HG03354 (cell line): ENCODE results near the gene HGS.

Source experiments
- ATAC-seq: cut with Tn5 transposase; IDR thresholded peaks from one replicate; pipeline ENCODE4 v1.9.1; 2021; ENCODE audit warnings: mild to moderate bottlenecking; ENCODE audit not compliant: unreplicated experiment, poor library complexity, severe bottlenecking

The HGS gene

GRCh38 chr17:81700353-81701287, 16.8 kb downstream of the HGS start:
- ATAC-seq = no peak

- ATAC-seq = no peak
Observed at GRCh38 chr17:81701288-81702071, 17.7 kb downstream of the HGS start.

GRCh38 chr17:81702934-81703746, 19.3 kb downstream of the HGS start, which contains the start of gene MRPL12:
Gene MRPL12 (plus strand): TSS chr17:81703367. CDS start chr17:81703502, 135 bp downstream.
- peak; percentile 82 for ATAC-seq

DNA sequence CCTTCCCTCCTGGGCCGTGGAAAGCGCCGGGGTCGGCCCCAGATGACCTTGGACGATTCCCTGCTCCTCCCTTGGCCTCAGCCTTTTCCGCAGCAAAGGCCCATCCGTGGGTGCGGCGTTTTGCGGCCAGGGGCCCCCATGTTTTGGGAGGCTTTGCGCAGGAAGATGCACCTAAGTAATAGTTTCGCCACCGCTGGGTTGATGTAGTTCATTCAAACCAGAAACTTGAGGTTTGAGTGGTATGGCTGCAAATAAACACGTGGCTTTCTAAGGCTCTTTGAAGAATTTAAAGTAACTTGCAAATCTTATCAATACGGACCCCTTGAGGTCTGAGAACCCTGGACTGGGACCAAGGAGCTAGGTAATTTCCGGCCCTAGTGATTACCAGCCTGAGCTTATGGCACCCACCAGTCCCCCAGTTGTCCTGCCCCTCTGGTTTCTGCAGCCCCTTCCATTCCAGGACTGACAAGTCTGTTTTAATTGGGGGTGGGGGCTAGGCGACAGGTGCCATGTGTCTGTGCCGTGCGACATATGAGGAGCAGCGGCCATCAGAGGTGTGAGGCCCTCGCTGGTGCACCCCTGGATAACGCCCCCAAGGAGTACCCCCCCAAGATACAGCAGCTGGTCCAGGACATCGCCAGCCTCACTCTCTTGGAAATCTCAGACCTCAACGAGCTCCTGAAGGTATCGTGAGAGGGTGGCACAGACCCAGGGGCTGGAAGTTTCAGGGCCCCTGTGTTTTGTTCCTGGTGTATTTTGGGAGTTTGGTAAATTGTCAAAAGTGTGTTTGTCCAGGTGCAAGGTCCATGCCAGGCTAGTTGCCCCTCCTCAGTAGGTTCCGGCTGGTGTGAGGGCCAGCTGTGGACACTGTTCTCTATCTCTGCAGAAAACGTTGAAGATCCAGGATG, 20.2 kb downstream of the HGS start:
- peak; percentile 8 for ATAC-seq

DNA sequence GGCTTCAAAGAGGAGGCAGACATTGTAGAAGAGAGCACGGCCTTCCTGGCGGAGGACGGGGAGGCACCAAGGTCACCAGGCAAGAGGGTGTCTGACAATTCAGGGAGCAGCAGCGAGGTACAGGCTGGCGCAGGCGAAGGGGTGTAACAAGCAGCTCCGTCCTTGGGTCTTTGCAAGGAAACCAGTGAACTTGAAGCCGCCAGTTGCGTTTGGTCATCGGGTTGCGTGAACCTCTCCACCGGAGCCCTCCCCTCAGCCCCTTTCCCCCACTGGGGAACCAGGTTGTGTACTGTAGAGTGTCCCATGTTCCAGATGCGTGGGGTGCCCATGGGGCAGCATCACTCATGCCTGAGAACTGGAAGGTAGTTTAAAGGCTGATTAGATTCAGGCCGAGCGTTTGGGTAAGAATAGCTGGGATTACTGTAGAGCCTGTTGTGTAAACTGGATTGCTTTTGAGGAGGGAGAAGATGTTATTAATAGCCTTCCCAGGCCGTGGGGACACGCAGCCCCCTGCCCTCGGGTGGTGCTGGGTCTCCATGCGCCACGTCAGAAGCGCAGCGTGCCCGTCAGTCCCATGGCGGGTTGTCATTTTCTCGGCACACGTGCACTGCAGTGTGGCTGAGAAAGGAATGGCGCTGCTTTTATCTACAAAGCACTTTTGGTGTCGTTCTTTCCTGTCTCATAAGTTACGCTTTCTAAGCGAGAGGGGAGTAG, 21.9 kb downstream of the HGS start:
- ATAC-seq = no peak

GRCh38 chr17:81706232-81706611, 22.4 kb downstream of the HGS start:
- ATAC-seq = no peak

- no peak for ATAC-seq
Observed at GRCh38 chr17:81706757-81707624, 23.2 kb downstream of the HGS start.

- no peak for ATAC-seq
Observed at GRCh38 chr17:81707725-81708646, 24.2 kb downstream of the HGS start.

GRCh38 chr17:81708739-81709185, 25.0 kb downstream of the HGS start:
- no peak for ATAC-seq

DNA sequence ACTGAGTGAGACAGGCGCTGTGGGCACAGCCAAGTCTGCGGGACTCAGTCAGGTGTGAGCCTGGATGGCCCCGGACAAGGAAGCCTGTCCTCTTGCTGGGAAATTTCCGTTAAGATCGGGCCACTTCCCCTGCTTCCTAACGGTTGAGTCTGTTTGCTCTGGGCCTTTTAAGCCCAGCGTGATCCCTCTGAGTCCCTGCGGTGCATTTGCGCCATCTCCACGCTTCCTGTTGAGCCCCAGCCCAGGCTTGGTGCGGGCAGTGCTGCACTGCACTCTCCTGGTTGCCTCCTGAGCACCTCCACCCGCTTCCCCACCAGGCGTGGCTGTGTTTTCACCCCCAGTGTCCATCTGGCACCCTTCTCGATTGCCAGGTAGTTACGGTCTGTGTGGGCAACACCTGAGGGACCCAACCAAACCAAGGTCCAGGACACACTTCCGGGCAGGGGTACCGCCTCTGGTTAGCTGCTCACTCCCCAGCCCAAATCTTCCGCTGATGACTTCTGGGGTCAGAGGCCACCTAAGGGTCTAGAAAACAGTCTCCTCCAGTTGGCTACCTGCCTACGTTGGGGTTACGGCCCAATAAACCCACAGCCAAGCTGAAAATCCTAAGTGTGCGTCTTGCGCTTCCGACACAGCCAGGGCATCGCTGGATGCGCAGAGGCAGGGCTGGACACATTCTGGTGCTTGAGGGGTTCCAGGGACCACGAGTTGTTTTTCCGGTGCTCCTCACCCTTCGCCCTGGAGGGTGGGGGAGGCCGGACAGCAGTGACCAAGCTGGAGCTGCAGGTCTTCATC, 26.9 kb downstream of the HGS start:
- no peak for ATAC-seq

- peak; percentile 73 for ATAC-seq
Observed at GRCh38 chr17:81711814-81712467, 28.1 kb downstream of the HGS start, which contains the start of gene SLC25A10. Gene SLC25A10 (plus strand): TSS chr17:81712284. CDS start chr17:81712427, 143 bp downstream.

GRCh38 chr17:81712468-81713003, 28.7 kb downstream of the HGS start:
- peak; percentile 24 for ATAC-seq

DNA sequence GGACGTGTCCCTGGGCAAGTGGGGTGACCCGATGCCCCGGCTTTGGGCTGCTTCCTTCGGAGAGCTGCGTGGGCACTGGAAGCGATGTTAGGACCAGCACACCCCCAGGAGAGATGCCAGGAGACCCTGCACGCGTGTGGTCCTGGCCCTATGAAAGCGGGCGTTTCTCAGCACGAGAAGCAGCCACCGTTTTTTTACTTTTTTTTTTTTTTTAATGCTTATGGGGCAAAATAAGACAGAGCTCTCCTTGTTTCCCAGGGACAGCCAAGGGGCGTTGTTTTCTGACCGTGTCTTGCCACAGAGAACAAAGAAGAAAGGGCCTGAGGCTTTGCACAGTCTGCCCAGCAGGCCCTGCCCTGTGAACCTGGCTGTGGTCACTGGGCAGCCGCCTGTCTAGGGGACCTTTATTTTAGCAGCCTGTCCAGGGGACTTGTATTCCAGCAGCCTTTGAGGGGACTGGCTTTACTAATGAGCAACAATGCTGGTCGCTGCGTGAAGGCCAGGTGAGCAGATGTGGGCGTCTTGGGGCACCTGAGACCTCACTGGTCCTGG, 29.3 kb downstream of the HGS start:
- ATAC-seq = no peak
